Ishikawa (cell line): ENCODE results near the gene NSG2.

Source experiments
- CEBPB ChIP-seq: IDR thresholded peaks from 2 replicates; pipeline ENCODE4 v1.6.1; 2012
- CREB1 ChIP-seq: IDR thresholded peaks from 2 replicates; pipeline ENCODE4 v1.6.1; 2012; ENCODE audit warnings: low read depth
- EGR1 ChIP-seq: IDR thresholded peaks from 2 replicates; pipeline ENCODE4 v1.6.1; 2012
- EP300 ChIP-seq: IDR thresholded peaks from 2 replicates; pipeline ENCODE4 v1.6.1; 2012; ENCODE audit warnings: borderline replicate concordance
- FOXM1 ChIP-seq: IDR thresholded peaks from 2 replicates; pipeline ENCODE4 v1.6.1; 2012; ENCODE audit warnings: low read depth, borderline replicate concordance
- MAX ChIP-seq: IDR thresholded peaks from 2 replicates; pipeline ENCODE4 v1.6.1; 2012
- NFIC ChIP-seq: IDR thresholded peaks from 2 replicates; pipeline ENCODE4 v1.6.1; 2012
- RAD21 ChIP-seq: IDR thresholded peaks from 2 replicates; pipeline ENCODE4 v1.6.1; 2012; ENCODE audit warnings: low read depth
- TAF1 ChIP-seq: IDR thresholded peaks from 2 replicates; pipeline ENCODE4 v1.6.1; 2012; ENCODE audit warnings: low read depth, mild to moderate bottlenecking
- TCF12 ChIP-seq: IDR thresholded peaks from 2 replicates; pipeline ENCODE4 v1.6.1; 2012; ENCODE audit warnings: low read depth
- TEAD4 ChIP-seq: IDR thresholded peaks from 2 replicates; pipeline ENCODE4 v1.6.1; 2012
- USF1 ChIP-seq: IDR thresholded peaks from 2 replicates; pipeline ENCODE4 v1.6.1; 2012
- YY1 ChIP-seq: IDR thresholded peaks from 2 replicates; pipeline ENCODE4 v1.6.1; 2012; ENCODE audit warnings: low read depth

GRCh38 chr5:174046558-174046957 is 1.1 kb downstream of the NSG2 start:
- TF ChIP-seq CEBPB = no peak
- TF ChIP-seq NFIC = no peak
- TF ChIP-seq YY1 = no peak
- TF ChIP-seq TAF1 = no peak
- TF ChIP-seq RAD21 = no peak
- no peak for TF ChIP-seq CREB1
- TF ChIP-seq TCF12 = no peak
- TF ChIP-seq USF1 = no peak
- no peak for TF ChIP-seq MAX
- no peak for TF ChIP-seq EP300
- no peak for TF ChIP-seq EGR1
- no peak for TF ChIP-seq FOXM1
- TF ChIP-seq TEAD4 = no peak
